Measurements from ENCODE around the gene ASCL5.

Gene ASCL5

GRCh38 chr1:201128962-201129361 lies 2.0 kb upstream of the ASCL5 start:
- TF ChIP-seq CTCF (conservative IDR thresholded peaks at IDR 0.05): no peak
- no peak for TF ChIP-seq ZFX (IDR thresholded peaks at IDR 0.05)
- no peak overlapping the region for H3K27ac ChIP-seq

- no peak overlapping the region for H3K27ac ChIP-seq
- TF ChIP-seq ZFX (IDR thresholded peaks at IDR 0.05): no peak
- TF ChIP-seq CTCF (conservative IDR thresholded peaks at IDR 0.05): no peak
Observed at GRCh38 chr1:201128476-201128875, 1.5 kb upstream of the ASCL5 start.

- H3K27ac ChIP-seq: no peak overlapping the region
- TF ChIP-seq ZFX (IDR thresholded peaks at IDR 0.05) (no peak), CTCF (conservative IDR thresholded peaks at IDR 0.05) (no peak)
Observed at GRCh38 chr1:201127755-201128455, 921 bp upstream of the ASCL5 start.

- no peak overlapping the region for H3K27ac ChIP-seq
- TF ChIP-seq CTCF (conservative IDR thresholded peaks at IDR 0.05): no peak
- no peak for TF ChIP-seq ZFX (IDR thresholded peaks at IDR 0.05)
Observed at GRCh38 chr1:201126463-201126831, 537 bp downstream of the ASCL5 start.

- no peak overlapping the region for H3K27ac ChIP-seq
- no peak for TF ChIP-seq ZFX (IDR thresholded peaks at IDR 0.05)
- TF ChIP-seq CTCF (conservative IDR thresholded peaks at IDR 0.05): no peak
Observed at GRCh38 chr1:201125800-201126199, 1.2 kb downstream of the ASCL5 start.

- TF ChIP-seq CTCF (conservative IDR thresholded peaks at IDR 0.05) (no peak), ZFX (IDR thresholded peaks at IDR 0.05) (no peak)
- H3K27ac ChIP-seq: no peak overlapping the region
Observed at GRCh38 chr1:201125019-201125418, 2.0 kb downstream of the ASCL5 start.

- no peak overlapping the region for H3K27ac ChIP-seq
- no peak for TF ChIP-seq ZFX (IDR thresholded peaks at IDR 0.05)
- no peak for TF ChIP-seq CTCF (conservative IDR thresholded peaks at IDR 0.05)
Observed at GRCh38 chr1:201123866-201124265, 3.1 kb downstream of the ASCL5 start.

Measured in C4-2B (cell line).